HG03457 (cell line): ENCODE data around the gene NUP62.

ENCODE experiments used
- ATAC-seq: cut with Tn5 transposase; IDR thresholded peaks from one replicate; pipeline ENCODE4 v1.9.1; 2021; ENCODE audit warnings: moderate number of reproducible peaks; ENCODE audit not compliant: unreplicated experiment

Gene NUP62

GRCh38 chr19:49907745-49908446 lies 21.4 kb downstream of the NUP62 start:
- no peak for ATAC-seq

- no peak for ATAC-seq
These were observed 22.3 kb downstream of the NUP62 start for GRCh38 chr19:49906879-49907564.

- ATAC-seq: no peak
These were observed 25.2 kb downstream of the NUP62 start for GRCh38 chr19:49904136-49904535.

- ATAC-seq: peak; percentile 45
These were observed 32.3 kb downstream of the NUP62 start, which contains the start of gene IL4I1 for GRCh38 chr19:49896863-49897621. Gene IL4I1 (minus strand): TSS chr19:49896887. CDS start chr19:49896160, 727 bp downstream.

- no peak for ATAC-seq
These were observed 33.6 kb downstream of the NUP62 start for GRCh38 chr19:49895566-49896297.

GRCh38 chr19:49894879-49895565 lies 34.3 kb downstream of the NUP62 start:
- no peak for ATAC-seq

GRCh38 chr19:49894011-49894664 lies 35.2 kb downstream of the NUP62 start:
- ATAC-seq: no peak

GRCh38 chr19:49892716-49893115 lies 36.6 kb downstream of the NUP62 start:
- ATAC-seq: no peak

GRCh38 chr19:49891393-49891792 lies 37.9 kb downstream of the NUP62 start:
- ATAC-seq: no peak

GRCh38 chr19:49890349-49891311 lies 38.7 kb downstream of the NUP62 start:
- ATAC-seq: no peak

- no peak for ATAC-seq
These were observed 39.5 kb downstream of the NUP62 start for GRCh38 chr19:49889687-49890348.

- no peak for ATAC-seq
These were observed 40.1 kb downstream of the NUP62 start for GRCh38 chr19:49889038-49889686.

- no peak for ATAC-seq
These were observed 40.8 kb downstream of the NUP62 start for GRCh38 chr19:49888510-49888824.

- no peak for ATAC-seq
These were observed 41.4 kb downstream of the NUP62 start for GRCh38 chr19:49887665-49888509.

- no peak for ATAC-seq
These were observed 42.2 kb downstream of the NUP62 start for GRCh38 chr19:49887037-49887664.

GRCh38 chr19:49884760-49885159 lies 44.5 kb downstream of the NUP62 start:
- no peak for ATAC-seq

GRCh38 chr19:49884109-49884508 lies 45.2 kb downstream of the NUP62 start:
- no peak for ATAC-seq
